Thyroid gland (tissue), 4 donors: ENCODE measurements around the gene NLK. TPM values are rescaled to one million over a fixed set of nuclear protein-coding genes. Genes with fewer than 3 reads are reported as not detected.

ENCODE experiments used
- DNase-seq, 2 donors: peaks; one replicate each; pipeline ENCODE4 v3.0.0-alpha.2; 2019
- H3K27ac ChIP-seq, 3 donors: fragments of 200-600 bp; sonication (generic); 1 replicate in 2 of 3; 2 replicates in 1 of 3; pipeline ENCODE4 v1.5.1; 2016 to 2019; ENCODE audit warnings: mild to moderate bottlenecking in 1 of 3, moderate library complexity in 1 of 3
- H3K27me3 ChIP-seq: fragments of 200-600 bp; sonication (generic); one replicate; pipeline ENCODE4 v1.5.1; 2019
- H3K36me3 ChIP-seq, 2 donors: fragments of 200-600 bp; sonication (generic); one replicate each; pipeline ENCODE4 v1.5.1; 2016 to 2019
- H3K4me1 ChIP-seq, 2 donors: fragments of 200-600 bp; sonication (generic); one replicate each; pipeline ENCODE4 v1.5.1; 2017 to 2019
- H3K4me3 ChIP-seq, 3 donors: fragments of 200-600 bp; sonication (generic); replicated peaks in 1 of 3; 1 replicate in 2 of 3; 2 replicates in 1 of 3; pipeline ENCODE4 v1.5.1; 2016; ENCODE audit warnings: mild to moderate bottlenecking in 1 of 3
- H3K9me3 ChIP-seq: fragments of 200-600 bp; sonication (generic); one replicate; pipeline ENCODE4 v1.5.1; 2017
- CTCF ChIP-seq, 6 experiments: fragments of 200-600 bp in 3 of 6; fragments of 450-650 bp in 3 of 6; sonication (generic) in 3 of 6; IDR thresholded peaks; one replicate each; pipeline ENCODE4 v1.5.1; 2016 to 2019; ENCODE audit warnings: antibody characterized with exemption in 6 of 6, mild to moderate bottlenecking in 2 of 6, inconsistent platforms in 1 of 6, moderate library complexity in 1 of 6
- POLR2A ChIP-seq, 2 donors: fragments of 450-650 bp; IDR thresholded peaks; one replicate each; pipeline ENCODE4 v1.6.1; 2017; ENCODE audit warnings: antibody characterized with exemption in 2 of 2, mild to moderate bottlenecking in 2 of 2, moderate library complexity in 1 of 2
- WGBS, 2 donors: methylation state at CpG; one replicate each; pipeline ENCODE4 v1.1.5; 2017; 5-methylcytosine and 5-hydroxymethylcytosine counted together
- intact Hi-C: fragments of 100-400 bp; cut with DNase I; formaldehyde crosslinking; loops from one replicate; pipeline ENCODE4 v1.15.1; 2023
- total RNA-seq, 4 donors: library from RNA; depleted of rRNA; stranded (reverse); fragments of >200 nt; gene quantifications; one replicate each; pipeline ENCODE4 v1.2.3, GENCODE V29; 2016

NLK gene
- total RNA-seq, 4 donors from 2014 or later = 37.7 to 54.2 (median 46.0) TPM

- Histone ChIP-seq H3K4me1 (no peaks in the 10 kb centered on the region), H3K36me3 (peaks cover 0 to 5% of the 10 kb centered on the region in 2 donors), H3K4me3 (no peak overlapping the region), H3K27me3 (no peaks in the 10 kb centered on the region), H3K9me3 (no peaks in the 10 kb centered on the region), H3K27ac (no peak overlapping the region)
- intact Hi-C loops = no loop called here
- WGBS, 2 donors = 72 to 85% methylated on average over 4 of the region's 4 CpGs
- no peak for DNase-seq
- TF ChIP-seq CTCF (IDR thresholded peaks at IDR 0.05) (no peak), POLR2A (IDR thresholded peaks at IDR 0.05) (no peak)
Observed at GRCh38 chr17:28131599-28131998, 89.1 kb downstream of the NLK start.

GRCh38 chr17:28133562-28133970 is 91.1 kb downstream of the NLK start:
- Histone ChIP-seq H3K4me1 (no peaks in the 10 kb centered on the region), H3K4me3 (no peak overlapping the region), H3K27ac (no peak overlapping the region), H3K9me3 (no peaks in the 10 kb centered on the region), H3K27me3 (no peaks in the 10 kb centered on the region), H3K36me3 (peaks cover 0 to 5% of the 10 kb centered on the region in 2 donors)
- TF ChIP-seq CTCF (IDR thresholded peaks at IDR 0.05) (no peak), POLR2A (IDR thresholded peaks at IDR 0.05) (no peak)
- intact Hi-C loops = no loop called here
- DNase-seq = no peak

- Histone ChIP-seq H3K27ac (no peak overlapping the region), H3K36me3 (peaks cover 0 to 5% of the 10 kb centered on the region in 2 donors), H3K27me3 (no peaks in the 10 kb centered on the region), H3K9me3 (no peaks in the 10 kb centered on the region), H3K4me1 (no peaks in the 10 kb centered on the region), H3K4me3 (no peak overlapping the region)
- TF ChIP-seq POLR2A (IDR thresholded peaks at IDR 0.05) (no peak), CTCF (IDR thresholded peaks at IDR 0.05) (no peak)
- intact Hi-C loops = no loop called here
- WGBS, 2 donors = 96 to 98% methylated on average over 3 of the region's 3 CpGs
- DNase-seq = no peak
Observed at GRCh38 chr17:28136923-28137322, 94.4 kb downstream of the NLK start.

GRCh38 chr17:28139822-28140221 is 97.3 kb downstream of the NLK start:
- no peak for DNase-seq
- TF ChIP-seq CTCF (IDR thresholded peaks at IDR 0.05) (no peak), POLR2A (IDR thresholded peaks at IDR 0.05) (no peak)
- Histone ChIP-seq H3K4me1 (peaks cover 0 to 6% of the 10 kb centered on the region in 2 donors), H3K9me3 (no peaks in the 10 kb centered on the region), H3K4me3 (no peak overlapping the region), H3K27me3 (no peaks in the 10 kb centered on the region), H3K36me3 (no peaks in the 10 kb centered on the region), H3K27ac (no peak overlapping the region)
- 79 to 86% methylated on average over 1 of the region's 1 CpG for WGBS, 2 donors
- intact Hi-C loops = no loop called here

GRCh38 chr17:28141313-28141712 is 98.8 kb downstream of the NLK start:
- H3K4me3 ChIP-seq = no peak overlapping the region

More at GRCh38 chr17:28141313-28141712, 98.8 kb downstream of the NLK start:
- DNase-seq = no peak
- Histone ChIP-seq H3K36me3 (no peaks in the 10 kb centered on the region), H3K27me3 (no peaks in the 10 kb centered on the region), H3K27ac (no peak overlapping the region), H3K4me1 (peaks cover 0 to 6% of the 10 kb centered on the region in 2 donors), H3K9me3 (no peaks in the 10 kb centered on the region)
- intact Hi-C loops = no loop called here
- 91% methylated on average over 3 of the region's 3 CpGs for WGBS, 2 donors
- no peak for TF ChIP-seq CTCF (IDR thresholded peaks at IDR 0.05)
- TF ChIP-seq POLR2A (IDR thresholded peaks at IDR 0.05) = no peak
